GM04503 (cell line): ENCODE measurements around the gene BAHCC1.

Experiments used
- DNase-seq: peaks from one replicate; pipeline ENCODE4 v3.0.0-alpha.2; 2012; ENCODE audit warnings: low read depth

BAHCC1 gene

GRCh38 chr17:81386646-81387099, 8.6 kb upstream of the BAHCC1 start:
- no peak for DNase-seq

DNA sequence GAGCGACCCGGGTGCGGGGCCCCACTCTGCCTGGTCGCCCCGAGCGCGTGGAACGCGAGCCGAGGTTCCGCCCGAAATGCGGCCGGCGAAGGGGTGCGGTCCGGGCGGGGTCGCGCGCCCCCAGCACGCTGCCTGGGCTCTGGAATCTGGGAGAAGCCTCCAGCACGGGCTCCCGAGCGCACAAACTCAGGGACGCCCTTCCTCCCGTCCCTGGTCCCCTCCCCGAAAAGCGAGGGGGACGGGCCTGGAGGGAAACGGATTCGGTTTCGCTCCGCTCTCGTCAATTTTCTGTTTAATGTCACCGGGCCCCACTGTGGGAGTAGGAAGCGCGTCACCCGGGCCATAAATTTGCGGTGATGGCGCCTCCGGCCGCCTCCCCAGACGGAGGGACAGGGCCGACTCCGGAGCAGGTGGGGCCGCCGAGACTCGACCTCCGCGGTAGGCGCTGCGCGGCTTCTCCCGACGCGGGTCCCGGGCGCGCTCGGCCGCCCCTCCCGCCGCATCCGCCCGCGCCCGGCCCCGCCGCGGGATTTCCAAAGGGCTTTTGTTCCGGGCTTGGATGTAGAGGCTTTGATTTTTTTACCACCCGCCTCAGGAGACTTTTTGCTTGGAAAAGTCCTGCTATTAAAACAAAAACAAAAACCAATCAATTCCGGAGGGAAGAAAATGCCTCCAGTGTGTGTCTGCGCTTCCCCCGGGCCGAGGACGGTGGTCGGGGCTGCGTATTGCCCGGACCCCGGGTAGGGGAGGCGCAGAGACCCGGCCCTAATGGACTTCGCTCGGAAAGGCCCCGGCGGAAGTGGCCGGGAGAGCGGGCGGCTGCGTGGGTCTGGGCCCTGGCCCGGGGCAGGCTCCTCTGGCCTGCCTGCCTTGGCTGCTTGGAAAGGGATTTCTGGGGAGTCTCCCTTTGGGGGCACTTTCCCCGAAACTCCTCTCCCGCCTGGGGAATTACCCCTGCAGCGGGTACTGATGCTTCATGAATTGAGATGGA, 7.9 kb upstream of the BAHCC1 start:
- DNase-seq, result no peak

DNA sequence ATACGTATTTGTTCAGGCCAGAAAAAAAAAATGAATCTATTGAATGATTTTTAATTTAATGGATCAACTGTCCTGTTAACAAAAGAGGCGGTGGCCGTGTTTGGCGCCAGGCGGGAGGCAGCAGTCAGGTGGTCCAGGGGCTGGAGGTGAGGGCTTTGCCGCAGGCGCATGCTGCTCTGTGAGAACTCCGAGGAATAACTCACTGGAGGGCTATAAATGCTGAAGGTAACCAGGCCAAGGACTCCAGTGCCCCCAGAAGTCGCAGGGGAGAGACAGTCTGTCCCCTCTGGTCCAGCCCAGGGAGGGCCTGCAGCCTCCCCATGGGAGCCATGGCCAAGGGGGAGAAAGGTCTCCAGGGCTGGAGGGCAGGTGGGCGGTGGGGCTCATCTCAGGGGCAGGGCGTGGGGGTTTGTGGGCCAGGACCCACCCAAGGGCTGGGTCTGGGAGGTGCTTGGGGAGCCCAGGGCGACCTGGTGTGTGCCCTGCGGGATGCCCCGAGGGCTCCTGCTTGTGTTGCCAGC, 7.1 kb upstream of the BAHCC1 start:
- no peak for DNase-seq

DNA sequence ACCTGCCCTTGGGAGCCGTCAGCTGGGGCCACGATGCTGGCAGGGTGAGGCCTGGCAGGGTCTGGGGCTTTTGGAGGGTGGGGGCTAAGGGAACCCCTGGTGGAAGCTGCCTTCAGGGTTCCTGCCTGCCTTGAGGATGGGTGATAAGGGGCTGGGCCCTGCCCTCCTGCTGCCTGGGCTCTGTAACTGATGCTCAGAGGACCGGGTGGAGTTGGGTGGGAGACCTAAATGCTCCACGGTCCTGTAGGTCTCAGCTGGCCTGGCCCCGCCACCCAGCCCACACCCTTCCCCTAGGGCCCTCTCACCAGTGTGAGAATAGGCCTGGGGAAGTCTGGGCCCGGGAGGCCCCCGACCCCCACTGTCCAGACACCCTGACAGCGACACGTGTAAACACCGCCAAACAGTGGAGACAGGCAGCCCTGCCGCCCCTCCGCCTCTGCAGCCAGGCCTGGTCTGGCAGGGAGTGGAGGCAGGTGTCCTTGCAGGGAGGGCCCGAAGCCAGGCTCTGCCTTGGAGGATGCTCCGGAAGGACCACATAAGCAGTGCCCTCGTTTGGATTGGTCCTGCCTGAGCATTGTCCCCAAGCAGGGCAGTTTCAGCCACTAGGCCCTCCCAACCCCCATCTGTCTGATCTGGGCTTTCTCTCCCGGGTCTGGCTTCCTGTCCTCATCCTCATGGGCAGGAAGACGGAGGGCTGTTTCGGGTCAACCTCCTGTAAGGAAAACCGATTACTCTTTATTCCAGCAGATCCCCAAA, 6.5 kb upstream of the BAHCC1 start:
- DNase-seq, result no peak

- DNase-seq, result no peak
Observed at GRCh38 chr17:81389585-81389984, 5.7 kb upstream of the BAHCC1 start.

DNA sequence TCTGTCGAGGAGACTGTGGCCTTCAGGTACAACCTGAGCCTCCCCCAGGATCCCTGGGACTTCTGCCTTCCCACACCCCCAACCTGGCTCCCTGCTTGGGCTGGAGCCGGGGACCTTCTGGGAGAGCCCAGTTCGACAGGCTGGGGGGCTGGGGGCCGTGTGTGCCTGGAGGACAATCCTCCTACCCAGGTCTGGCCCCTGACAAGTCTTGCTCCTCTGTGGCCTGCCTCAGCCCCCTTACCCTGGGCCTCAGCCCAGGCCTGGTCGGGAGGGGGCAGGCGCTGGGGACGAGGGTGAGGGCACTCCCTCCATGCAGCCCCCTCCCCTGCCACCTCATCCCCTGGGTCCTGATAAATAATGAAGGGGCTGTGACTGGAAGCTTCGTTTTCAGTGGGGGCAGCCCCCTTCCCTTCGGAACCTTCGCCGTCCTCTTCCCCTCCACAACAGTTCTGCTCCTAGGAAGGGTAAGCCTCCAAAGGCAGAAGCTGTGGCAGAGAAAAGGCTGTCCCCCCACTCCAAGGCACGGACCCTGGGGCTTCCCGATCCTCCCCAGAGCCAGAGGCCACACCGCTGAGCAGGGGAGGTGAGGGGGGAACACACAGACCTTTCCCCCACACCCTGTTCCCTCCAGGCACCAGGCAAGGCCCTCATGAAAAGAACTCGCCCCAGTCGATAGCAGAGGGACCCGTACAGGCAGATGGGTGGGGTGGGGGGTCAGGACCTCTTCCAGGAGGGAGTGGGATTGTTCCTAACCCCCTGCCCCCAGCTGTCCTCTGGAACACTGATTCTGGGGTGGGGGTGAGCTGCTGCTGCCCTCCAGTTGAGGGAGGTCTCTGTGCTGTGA, 5.0 kb upstream of the BAHCC1 start:
- no peak for DNase-seq

- no peak for DNase-seq
Observed at GRCh38 chr17:81390873-81391255, 4.4 kb upstream of the BAHCC1 start.

GRCh38 chr17:81391293-81391935, 3.8 kb upstream of the BAHCC1 start:
- no peak for DNase-seq

DNA sequence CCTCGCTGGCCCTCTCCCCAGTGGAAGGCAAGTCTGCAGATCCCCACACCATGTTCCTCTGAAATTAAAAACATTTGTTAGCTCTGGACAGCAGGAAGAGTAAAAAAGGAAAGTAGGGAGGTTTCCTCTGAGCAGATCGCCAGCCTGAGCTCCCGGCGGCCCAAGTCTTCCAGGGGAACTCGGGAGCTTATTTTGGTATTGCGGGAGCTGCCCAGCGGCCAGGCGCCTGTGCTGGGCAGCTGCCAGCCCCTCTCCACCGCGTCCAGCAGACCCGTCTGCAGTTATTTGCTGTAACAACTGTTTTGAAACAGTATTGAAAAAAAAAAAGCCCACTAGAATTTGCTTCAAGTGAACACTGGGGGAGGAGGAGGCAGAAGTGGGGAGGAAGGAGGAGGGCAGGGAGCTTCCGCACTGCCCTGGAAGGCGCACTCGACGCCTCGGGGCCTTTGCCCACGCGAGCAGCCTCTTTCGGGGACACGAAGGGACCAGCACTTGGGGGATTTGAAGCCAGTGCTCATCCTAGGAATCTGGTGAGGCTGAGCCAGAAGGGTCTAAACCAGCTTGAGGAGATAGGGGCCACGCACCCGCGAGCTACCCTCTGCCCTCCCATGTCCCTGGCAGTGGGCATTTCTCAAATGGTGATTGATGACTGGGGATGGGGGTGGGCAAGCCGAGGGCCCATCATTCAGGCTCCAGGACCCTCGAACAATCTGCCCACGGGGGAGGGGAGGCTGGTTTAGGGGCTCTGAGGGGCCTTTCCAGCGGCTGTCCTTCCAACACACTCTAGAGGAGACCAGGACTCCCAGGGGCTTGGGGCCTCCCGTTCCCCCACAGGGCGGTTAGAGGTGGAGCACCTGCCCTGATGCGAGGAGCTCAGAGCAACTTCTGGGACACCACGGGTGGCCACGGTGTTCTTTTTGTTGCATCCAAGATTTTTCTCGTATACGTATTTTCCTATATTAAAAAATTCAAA, 3.0 kb upstream of the BAHCC1 start:
- no peak for DNase-seq

DNA sequence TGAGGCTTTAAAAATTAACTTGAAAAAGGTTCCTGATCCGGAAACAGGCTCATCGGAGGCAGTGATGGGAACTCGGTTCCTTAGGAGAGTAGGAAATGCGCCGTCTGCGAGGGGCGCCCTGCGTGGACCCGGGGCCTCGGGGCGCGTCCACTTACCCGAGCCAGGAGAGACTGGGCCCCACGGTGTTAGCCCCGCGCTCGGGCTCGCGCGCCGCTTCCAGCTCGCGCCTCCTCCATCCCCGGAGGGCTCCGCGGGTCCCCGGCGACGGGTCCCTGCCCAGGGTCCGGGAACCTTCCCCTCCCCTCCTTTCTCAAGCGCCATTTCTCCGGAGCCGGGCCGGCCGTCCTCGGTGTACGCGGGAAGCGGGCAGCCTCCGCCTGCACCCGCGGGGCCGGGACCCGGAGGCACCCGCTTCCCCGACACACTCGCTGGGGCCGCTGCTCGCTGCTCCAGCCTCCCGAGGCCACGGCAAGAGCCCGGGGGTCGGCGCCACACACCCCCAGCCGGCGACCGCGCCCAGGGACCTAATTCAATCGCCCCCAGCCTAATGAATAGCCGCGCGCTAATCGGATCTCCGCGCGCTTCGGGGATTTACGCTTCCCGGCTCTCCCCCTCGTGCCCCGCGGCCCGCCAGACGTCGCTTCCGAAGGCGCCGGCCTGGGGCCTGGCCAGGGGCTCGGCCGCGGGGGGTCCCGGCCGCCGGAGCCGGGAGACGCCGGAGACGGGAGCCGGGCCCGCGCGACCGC, 2.2 kb upstream of the BAHCC1 start:
- DNase-seq, result no peak

DNA sequence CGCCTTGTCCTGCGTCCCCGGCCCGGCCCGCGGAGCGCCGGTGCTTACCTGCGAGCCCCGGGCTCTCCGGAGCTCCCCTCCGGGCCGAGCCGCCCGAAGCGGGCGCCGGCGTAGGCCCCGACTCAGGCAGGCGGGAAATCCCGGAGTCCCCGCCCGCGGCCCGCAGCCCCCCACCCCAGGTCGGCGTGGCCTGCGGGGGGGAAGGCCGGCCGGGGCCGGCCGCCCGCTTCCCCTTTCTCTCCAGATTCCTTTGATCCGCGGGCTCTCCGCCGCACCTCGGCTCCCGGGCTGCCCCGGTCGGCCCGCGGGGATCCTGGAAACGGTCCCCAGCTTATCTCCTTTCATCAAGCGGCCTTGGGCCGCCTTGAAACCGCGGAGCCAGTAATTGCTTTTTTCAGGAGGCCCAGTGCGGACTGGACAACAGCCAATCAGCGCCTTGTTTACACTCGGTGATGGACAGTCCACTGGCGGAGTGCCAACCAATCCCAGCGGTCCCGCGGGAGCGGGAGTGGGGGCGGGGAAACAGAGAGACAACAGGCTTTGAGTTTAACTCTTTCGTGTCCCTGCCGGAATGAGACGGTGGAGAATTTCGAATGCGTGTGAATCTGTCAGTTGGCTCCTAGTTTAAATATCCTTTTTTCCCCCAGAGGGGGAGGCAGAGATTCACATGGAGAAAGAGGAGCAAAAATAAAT, 1.4 kb upstream of the BAHCC1 start:
- DNase-seq, result peak; percentile 95

DNA sequence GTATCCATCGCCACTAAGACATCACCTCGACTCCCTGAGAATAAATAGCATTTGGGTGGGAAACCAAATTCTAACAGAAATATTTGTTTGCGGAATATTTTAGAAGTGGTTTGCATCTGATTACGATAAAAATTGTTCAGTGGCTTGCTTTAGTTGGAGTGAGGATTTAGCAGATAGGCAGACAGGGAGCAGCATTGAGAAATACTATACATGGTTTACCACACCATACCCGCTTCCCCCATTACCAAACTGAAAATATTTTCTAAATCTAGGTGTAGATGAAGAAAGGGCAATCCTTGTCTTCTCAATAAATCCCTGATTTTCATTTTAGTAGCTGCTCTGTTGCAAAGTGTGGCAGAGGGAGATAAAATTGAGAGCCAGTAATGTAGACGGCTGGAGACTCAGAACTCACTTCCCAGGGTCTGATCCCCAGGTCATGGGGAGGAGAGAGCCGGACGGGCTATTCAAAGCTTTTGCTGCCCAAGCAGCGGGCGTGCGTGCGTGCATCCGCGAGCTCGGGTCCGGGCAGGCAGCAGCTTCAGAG, 808 bp upstream of the BAHCC1 start:
- no peak for DNase-seq

DNA sequence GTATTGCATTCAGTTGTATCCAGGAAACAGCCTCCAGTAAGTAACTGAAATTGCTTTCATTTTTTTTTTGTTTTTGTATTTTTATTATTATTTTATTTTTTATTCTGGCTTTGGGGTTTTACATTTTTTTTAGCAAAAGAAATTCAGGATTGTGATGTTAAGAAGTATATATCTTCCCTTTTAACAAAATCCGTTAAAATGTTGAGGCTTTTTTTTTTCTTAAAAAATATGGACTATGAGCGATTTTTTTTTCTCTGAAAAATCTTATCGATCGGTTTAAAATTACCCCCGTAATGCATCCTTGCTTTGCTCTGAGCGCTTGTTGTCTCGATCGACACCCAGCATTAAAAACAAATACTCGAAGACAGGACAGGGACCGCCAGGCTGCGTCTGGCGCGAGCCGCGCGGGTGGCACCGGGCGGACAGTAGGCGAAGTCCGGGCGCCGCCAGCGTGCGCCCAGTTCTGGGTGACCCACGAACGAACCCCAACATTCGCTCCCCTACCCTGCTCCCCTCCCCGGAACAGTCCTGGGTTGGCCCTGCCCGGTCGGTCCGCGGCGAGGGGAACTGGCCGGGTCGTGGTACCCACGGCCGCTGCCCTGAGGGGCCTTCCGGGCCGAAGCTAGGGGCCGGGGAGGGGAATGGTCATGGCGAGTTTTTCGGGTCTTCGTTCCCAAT, 482 bp downstream of the BAHCC1 start:
- DNase-seq, result no peak

- no peak for DNase-seq
Observed at GRCh38 chr17:81396278-81396721, 1.0 kb downstream of the BAHCC1 start.

GRCh38 chr17:81396722-81397313, 1.6 kb downstream of the BAHCC1 start:
- no peak for DNase-seq

GRCh38 chr17:81397314-81398175, 2.3 kb downstream of the BAHCC1 start:
- DNase-seq, result no peak
